AG04450 (cell line): ENCODE data around the gene SMOC1. TPM values are rescaled to one million over a fixed set of nuclear protein-coding genes. Genes with fewer than 3 reads are reported as not detected.

Source experiments
- CTCF ChIA-PET: fragments of 300-600, 350-600 bp; formaldehyde crosslinking; extraction: SDS; loops from one replicate; lab custom pipeline; 2022; ENCODE audit warnings: antibody characterized with exemption, inconsistent platforms; lab: Charles Lee
- POLR2A ChIA-PET: fragments of 350-600 bp; formaldehyde crosslinking; extraction: SDS; loops from one replicate; lab custom pipeline; 2021; ENCODE audit warnings: antibody characterized with exemption, inconsistent platforms; lab: Yijun Ruan, JAX
- DNase-seq: peaks from one replicate; pipeline ENCODE4 v3.0.0-alpha.2; 2011; ENCODE audit warnings: low read depth, low spot score
- H3K27ac ChIP-seq: one replicate; pipeline ENCODE4 v1.5.1; 2012; ENCODE audit warnings: low read depth, low read length, control low read depth
- H3K27me3 ChIP-seq: one replicate; pipeline ENCODE4 v1.6.0; 2012; ENCODE audit warnings: low read length; ENCODE audit not compliant: control insufficient read depth, insufficient read depth
- H3K4me3 ChIP-seq: 2 replicates; pipeline ENCODE4 v1.5.1; 2011; ENCODE audit warnings: mild to moderate bottlenecking, low read depth, low read length, control low read depth
- H3K9me3 ChIP-seq: 2 replicates; pipeline ENCODE4 v1.5.1; 2012; ENCODE audit warnings: low read length; ENCODE audit not compliant: control insufficient read depth, insufficient read depth
- CTCF ChIP-seq: IDR thresholded peaks from 2 replicates; pipeline ENCODE4 v1.5.1; 2011; ENCODE audit warnings: low read depth, low read length, control low read depth, inconsistent platforms
- polyA plus RNA-seq: library from polyadenylated mRNA; depleted of rRNA; stranded (reverse); fragments of >200 nt; gene quantifications from 2 replicates; pipeline ENCODE4 v1.2.3, GENCODE V29; 2011

Gene SMOC1
- polyA plus RNA-seq, 1 experiment, result 19.2 TPM

DNA sequence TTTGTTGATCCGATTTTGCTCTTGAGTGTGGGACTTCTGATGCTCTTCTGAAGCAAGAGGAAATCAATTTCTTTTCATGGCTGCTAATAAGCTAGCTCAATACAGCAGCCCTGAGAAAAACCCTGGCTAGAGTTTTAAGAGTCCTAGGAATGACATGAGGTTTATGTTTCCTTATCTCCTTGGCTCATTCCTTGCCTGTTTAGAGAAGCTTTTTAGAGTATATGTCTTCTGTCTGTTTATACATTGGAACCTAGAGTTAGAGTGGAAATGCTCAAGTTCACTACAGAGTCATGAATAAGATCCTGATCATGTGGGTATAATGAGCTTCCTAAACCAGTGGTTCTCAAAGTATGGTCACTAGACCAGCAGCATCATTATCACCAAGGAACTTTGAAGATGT is 34.5 kb downstream of the SMOC1 start:
- ChIA-PET CTCF (interaction anchor here (0.7 kb wide), 1 partner anchor 76 kb away, joined by 3 read pairs; no protein-coding TSS in a partner anchor), POLR2A (interaction anchor here (0.6 to 1.1 kb wide), 2 partner anchors 11 to 34 kb away, joined by 4 to 9 read pairs; partner anchors contain the start of gene SMOC1)
- H3K27me3 ChIP-seq, result peaks cover 2% of the 10 kb centered on the region
- no peaks in the 10 kb centered on the region for H3K9me3 ChIP-seq
- TF ChIP-seq CTCF, result no peak
- H3K4me3 ChIP-seq, result no peak overlapping the region
- no peak overlapping the region for H3K27ac ChIP-seq
- DNase-seq, result no peak

- H3K9me3 ChIP-seq, result no peaks in the 10 kb centered on the region; the same call in 1 of the 2 replicates
- DNase-seq, result no peak
- H3K27me3 ChIP-seq, result peaks cover 2% of the 10 kb centered on the region
- ChIA-PET CTCF (no interaction called here), POLR2A (interaction anchor here (0.6 kb wide), 1 partner anchor 18 kb away, joined by 3 read pairs; no protein-coding TSS in a partner anchor)
- H3K4me3 ChIP-seq, result no peak overlapping the region
- no peak for TF ChIP-seq CTCF
- H3K27ac ChIP-seq, result no peak overlapping the region
Measured at GRCh38 chr14:69916396-69916795, 37.2 kb downstream of the SMOC1 start.

GRCh38 chr14:69917287-69917686 is 38.1 kb downstream of the SMOC1 start:
- H3K27me3 ChIP-seq, result peaks cover 2% of the 10 kb centered on the region
- H3K27ac ChIP-seq, result no peak overlapping the region
- DNase-seq, result no peak
- ChIA-PET POLR2A (no interaction called here), CTCF (no interaction called here)
- H3K4me3 ChIP-seq, result no peak overlapping the region
- no peaks in the 10 kb centered on the region; the same call in 1 of the 2 replicates for H3K9me3 ChIP-seq
- no peak for TF ChIP-seq CTCF

DNA sequence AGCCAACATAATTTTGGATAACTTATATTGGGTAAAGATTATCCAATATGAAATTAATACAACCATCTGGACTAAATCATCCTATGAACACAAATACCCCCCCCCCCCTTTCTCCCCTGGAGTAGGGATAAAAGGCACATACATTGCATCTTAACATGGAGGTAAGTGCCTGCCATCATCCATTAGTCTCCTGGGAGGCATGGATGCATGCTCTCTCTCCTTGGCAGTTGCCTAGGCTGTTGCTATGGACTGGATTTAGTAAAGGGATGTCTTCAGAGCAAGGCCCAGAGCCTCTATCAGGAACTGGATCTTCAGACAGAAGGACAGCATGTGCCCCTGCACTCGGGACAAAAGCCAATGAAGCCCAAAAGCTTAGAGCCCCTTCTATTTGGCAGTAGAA is 40.6 kb downstream of the SMOC1 start:
- ChIA-PET POLR2A (no interaction called here), CTCF (no interaction called here)
- no peak for DNase-seq
- H3K27me3 ChIP-seq, result no peaks in the 10 kb centered on the region
- no peak for TF ChIP-seq CTCF
- H3K9me3 ChIP-seq, result no peaks in the 10 kb centered on the region; the same call in 1 of the 2 replicates
- H3K27ac ChIP-seq, result no peak overlapping the region
- H3K4me3 ChIP-seq, result no peak overlapping the region

- no peak for TF ChIP-seq CTCF
- Histone ChIP-seq H3K9me3 (no peaks in the 10 kb centered on the region; the same call in 1 of the 2 replicates), H3K4me3 (no peak overlapping the region), H3K27me3 (no peaks in the 10 kb centered on the region), H3K27ac (peak overlapping the region; percentile 39)
- ChIA-PET CTCF (no interaction called here), POLR2A (interaction anchor here (1.1 kb wide), 1 partner anchor 42 kb away, joined by 3 read pairs; no protein-coding TSS in a partner anchor)
- peak; percentile 48 for DNase-seq
Measured at GRCh38 chr14:69921052-69921451, 41.8 kb downstream of the SMOC1 start.
